Measurements from ENCODE around the gene TNFSF15. TPM values are rescaled to one million over a fixed set of nuclear protein-coding genes. Genes with fewer than 3 reads are reported as not detected.

Gene TNFSF15
- total and polyA plus RNA-seq, 2 donors (not counting 3 experiments of a cell fraction or from before 2014, with no cell fraction given): 8.4 to 14.3 TPM

DNA sequence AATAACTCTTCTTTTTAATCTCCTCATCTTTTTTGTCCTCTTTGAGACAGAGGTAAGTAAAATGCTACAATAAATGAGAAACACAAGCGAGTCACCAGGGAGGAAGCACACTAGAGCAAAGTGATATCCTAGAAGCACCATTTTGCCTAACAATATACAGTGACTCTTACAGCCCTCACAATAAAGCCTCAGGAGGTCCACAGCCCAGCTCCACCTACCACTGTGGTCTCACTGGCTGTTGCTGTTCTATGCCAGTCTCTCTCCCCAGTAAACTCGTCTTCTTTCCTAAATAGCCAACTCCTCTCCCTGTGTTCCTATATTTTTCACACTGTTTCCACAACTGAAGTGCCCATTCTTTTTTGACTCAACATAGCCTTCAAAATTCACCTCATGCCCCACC lies 44.3 kb downstream of the TNFSF15 start:
- no peaks in the 10 kb centered on the region for H3K36me3 ChIP-seq (ENCODE audit: control insufficient read depth in 2 of 2, extremely low read depth in 1 of 2, insufficient read depth in 2 of 2, low read length in 2 of 2)
- no peaks in the 10 kb centered on the region for H3K9me1 ChIP-seq (replicated peaks; ENCODE audit: control insufficient read depth, extremely low read depth, insufficient read depth, low read length)
- no peak for TF ChIP-seq POLR2A (IDR thresholded peaks at IDR 0.05; ENCODE audit: low read depth, low read length)
- TF ChIP-seq GATA2 (IDR thresholded peaks at IDR 0.05; ENCODE audit: insufficient read depth, insufficient read length, low read depth, low read length): no peak
- TF ChIP-seq, protein P1, sequence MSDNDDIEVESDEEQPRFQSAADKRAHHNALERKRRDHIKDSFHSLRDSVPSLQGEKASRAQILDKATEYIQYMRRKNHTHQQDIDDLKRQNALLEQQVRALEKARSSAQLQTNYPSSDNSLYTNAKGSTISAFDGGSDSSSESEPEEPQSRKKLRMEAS (IDR thresholded peaks at IDR 0.05; ENCODE audit: insufficient read depth, insufficient read length): no peak
- no peak for TF ChIP-seq EZH2 (IDR thresholded peaks at IDR 0.05; ENCODE audit: borderline replicate concordance, low read depth, low read length, severe bottlenecking)
- H3K79me2 ChIP-seq (ENCODE audit: control insufficient read depth, insufficient read depth, low read length): no peaks in the 10 kb centered on the region
- no TSS peak for BruUV-seq (replicated peaks)
- no peak for DNase-seq (ENCODE audit: low read depth, low spot score)
- peaks cover 0 to 3% of the 10 kb centered on the region in 2 experiments for H3K27me3 ChIP-seq (ENCODE audit: control insufficient read depth in 2 of 2, insufficient read depth in 2 of 2, low read length in 2 of 2)
- H3K27ac ChIP-seq (ENCODE audit: insufficient read depth, low read depth, low read length): no peak overlapping the region
- ChIA-PET POLR2A (no interaction called here), CTCF (interaction anchor here (1.3 to 1.5 kb wide), 3 partner anchors 9 to 147 kb away, joined by 3 to 5 read pairs (median 3); no protein-coding TSS in a partner anchor)
- H3K9ac ChIP-seq (replicated peaks; ENCODE audit: extremely low read depth, insufficient read depth, low read length): no peak overlapping the region
- FAIRE-seq: no peak
- no peak overlapping the region for H3K4me3 ChIP-seq (replicated peaks in 1 of 3; ENCODE audit: insufficient read depth in 1 of 3, low read depth in 1 of 3, low read length in 3 of 3)
- H3K4me1 ChIP-seq (ENCODE audit: control insufficient read depth, extremely low read depth, insufficient read depth, low read length): no peaks in the 10 kb centered on the region
- H4K20me1 ChIP-seq (replicated peaks; ENCODE audit: control insufficient read depth, extremely low read depth, insufficient read depth, low read length): no peaks in the 10 kb centered on the region
- H2AFZ ChIP-seq (ENCODE audit: low read depth, low read length): no peak overlapping the region
- H3K4me2 ChIP-seq (ENCODE audit: insufficient read depth, low read length): no peak overlapping the region
- dilution Hi-C loops (cut with MboI; ENCODE audit: extremely low pct_ligation_motif_present, low sequenced_read_pairs): no loop called here
- no peaks in the 10 kb centered on the region for H3K9me3 ChIP-seq (replicated peaks; ENCODE audit: control insufficient read depth, insufficient read depth, low read length)
- intact Hi-C loops (cut with micrococcal nuclease): no loop called here

DNA sequence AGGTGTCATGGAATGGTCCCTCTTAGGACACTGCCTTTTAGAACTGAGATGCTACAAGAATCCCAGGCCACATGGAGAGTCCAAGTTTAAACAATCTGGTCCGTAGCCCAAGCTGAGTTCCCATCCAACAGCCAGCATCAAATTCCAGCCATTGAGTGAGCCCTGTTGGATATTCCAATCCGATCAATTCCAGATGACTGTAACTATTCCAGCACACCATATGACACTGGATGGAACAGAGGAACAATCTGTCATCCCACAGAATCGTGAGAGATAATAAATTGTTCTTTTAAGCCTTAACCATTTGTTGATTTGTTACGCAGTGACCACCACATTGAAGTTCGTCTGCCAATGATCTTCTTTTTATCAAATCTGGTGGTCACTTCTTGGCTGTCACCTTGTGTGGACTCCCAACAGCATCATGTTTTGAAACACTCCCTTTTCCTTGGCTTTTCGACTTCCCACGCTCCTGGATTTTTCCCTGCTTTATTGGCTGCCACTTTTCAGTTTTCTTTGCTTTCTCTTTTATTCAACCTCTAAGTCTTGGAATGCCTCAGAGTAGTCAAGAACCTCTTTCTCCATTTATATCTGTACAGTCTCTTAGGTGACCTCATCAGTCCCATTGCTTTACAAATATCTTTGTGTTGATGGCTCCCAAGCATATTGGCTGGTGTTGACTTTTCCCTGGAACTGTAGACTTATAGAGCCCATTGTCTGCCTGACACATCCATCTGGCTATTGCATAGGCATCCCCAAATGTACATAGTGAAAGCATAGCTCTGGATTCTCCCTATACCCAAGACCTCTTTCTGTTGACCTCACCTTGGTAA lies 46.1 kb downstream of the TNFSF15 start:
- DNase-seq (ENCODE audit: low read depth, low spot score) (no peak), FAIRE-seq (no peak)
- H3K27ac ChIP-seq (ENCODE audit: insufficient read depth, low read depth, low read length): no peak overlapping the region
- no peaks in the 10 kb centered on the region for H3K79me2 ChIP-seq (ENCODE audit: control insufficient read depth, insufficient read depth, low read length)
- POLR2A ChIA-PET: no interaction called here
- peaks cover 0 to 3% of the 10 kb centered on the region in 2 experiments for H3K27me3 ChIP-seq (ENCODE audit: control insufficient read depth in 2 of 2, insufficient read depth in 2 of 2, low read length in 2 of 2)
- no peak overlapping the region for H3K4me3 ChIP-seq (replicated peaks in 1 of 3; ENCODE audit: insufficient read depth in 1 of 3, low read depth in 1 of 3, low read length in 3 of 3)
- BruUV-seq (replicated peaks): no TSS peak
- H3K9me3 ChIP-seq (replicated peaks; ENCODE audit: control insufficient read depth, insufficient read depth, low read length): no peaks in the 10 kb centered on the region
- CTCF ChIA-PET: interaction anchor here (0.9 to 1.5 kb wide), 4 partner anchors 9 to 34 kb away, joined by 3 to 5 read pairs (median 3); no protein-coding TSS in a partner anchor
- H3K4me1 ChIP-seq (ENCODE audit: control insufficient read depth, extremely low read depth, insufficient read depth, low read length): no peaks in the 10 kb centered on the region
- no peak overlapping the region for H3K9ac ChIP-seq (replicated peaks; ENCODE audit: extremely low read depth, insufficient read depth, low read length)
- no peaks in the 10 kb centered on the region for H4K20me1 ChIP-seq (replicated peaks; ENCODE audit: control insufficient read depth, extremely low read depth, insufficient read depth, low read length)
- no peak overlapping the region for H2AFZ ChIP-seq (ENCODE audit: low read depth, low read length)
- no peak overlapping the region for H3K4me2 ChIP-seq (ENCODE audit: insufficient read depth, low read length)
- TF ChIP-seq JUN (IDR thresholded peaks at IDR 0.05; ENCODE audit: borderline replicate concordance, insufficient read depth, insufficient read length, low read depth) (no peak), GATA2 (IDR thresholded peaks at IDR 0.05; ENCODE audit: insufficient read depth, insufficient read length, low read depth, low read length) (no peak), POLR2AphosphoS5 (IDR thresholded peaks at IDR 0.05; ENCODE audit: insufficient read depth, low read depth, low read length) (no peak), FOS (IDR thresholded peaks at IDR 0.05; ENCODE audit: borderline replicate concordance, insufficient read depth, low read length) (no peak), POLR2A (IDR thresholded peaks at IDR 0.05; ENCODE audit: low read depth, low read length) (no peak), MYC (IDR thresholded peaks at IDR 0.05; ENCODE audit: low read depth, low read length) (no peak), EZH2 (IDR thresholded peaks at IDR 0.05; ENCODE audit: borderline replicate concordance, low read depth, low read length, severe bottlenecking) (no peak)
- TF ChIP-seq, protein P2, sequence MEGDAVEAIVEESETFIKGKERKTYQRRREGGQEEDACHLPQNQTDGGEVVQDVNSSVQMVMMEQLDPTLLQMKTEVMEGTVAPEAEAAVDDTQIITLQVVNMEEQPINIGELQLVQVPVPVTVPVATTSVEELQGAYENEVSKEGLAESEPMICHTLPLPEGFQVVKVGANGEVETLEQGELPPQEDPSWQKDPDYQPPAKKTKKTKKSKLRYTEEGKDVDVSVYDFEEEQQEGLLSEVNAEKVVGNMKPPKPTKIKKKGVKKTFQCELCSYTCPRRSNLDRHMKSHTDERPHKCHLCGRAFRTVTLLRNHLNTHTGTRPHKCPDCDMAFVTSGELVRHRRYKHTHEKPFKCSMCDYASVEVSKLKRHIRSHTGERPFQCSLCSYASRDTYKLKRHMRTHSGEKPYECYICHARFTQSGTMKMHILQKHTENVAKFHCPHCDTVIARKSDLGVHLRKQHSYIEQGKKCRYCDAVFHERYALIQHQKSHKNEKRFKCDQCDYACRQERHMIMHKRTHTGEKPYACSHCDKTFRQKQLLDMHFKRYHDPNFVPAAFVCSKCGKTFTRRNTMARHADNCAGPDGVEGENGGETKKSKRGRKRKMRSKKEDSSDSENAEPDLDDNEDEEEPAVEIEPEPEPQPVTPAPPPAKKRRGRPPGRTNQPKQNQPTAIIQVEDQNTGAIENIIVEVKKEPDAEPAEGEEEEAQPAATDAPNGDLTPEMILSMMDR (IDR thresholded peaks at IDR 0.05; ENCODE audit: extremely low read depth in 1 of 2, insufficient read depth in 1 of 2, low read depth in 1 of 2, low read length in 2 of 2): no peak
- TF ChIP-seq, protein P1 (IDR thresholded peaks at IDR 0.05; ENCODE audit: insufficient read depth, insufficient read length): no peak
- H3K36me3 ChIP-seq (ENCODE audit: control insufficient read depth in 2 of 2, extremely low read depth in 1 of 2, insufficient read depth in 2 of 2, low read length in 2 of 2): no peaks in the 10 kb centered on the region
- H3K9me1 ChIP-seq (replicated peaks; ENCODE audit: control insufficient read depth, extremely low read depth, insufficient read depth, low read length): no peaks in the 10 kb centered on the region
- dilution Hi-C loops (cut with MboI; ENCODE audit: extremely low pct_ligation_motif_present, low sequenced_read_pairs): no loop called here
- intact Hi-C loops (cut with micrococcal nuclease): no loop called here
